ENCODE results near the gene NEK10. TPM values are rescaled to one million over a fixed set of nuclear protein-coding genes. Genes with fewer than 3 reads are reported as not detected.

Gene NEK10
- total RNA-seq, 1 experiment from 2014 or later: 1.2 TPM

DNA sequence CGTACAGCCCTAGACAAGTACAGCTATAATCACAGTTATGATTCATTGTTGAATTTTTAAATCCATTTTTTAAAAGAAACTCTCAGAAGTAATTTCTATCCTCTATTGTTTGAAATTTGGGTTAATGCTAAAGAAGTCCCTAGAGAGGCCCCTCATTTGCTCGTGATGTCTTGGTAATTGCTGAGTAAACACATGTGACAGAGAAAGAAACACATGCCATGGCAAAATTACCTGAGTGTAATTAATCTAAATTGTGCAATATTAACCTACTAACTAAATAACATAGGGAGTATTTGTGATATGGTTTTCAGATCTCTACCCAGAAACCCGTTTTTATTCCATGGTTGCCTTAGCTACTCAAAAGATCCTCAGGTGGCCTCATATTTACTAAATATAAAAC lies 10.8 kb downstream of the NEK10 start:
- intact Hi-C loops (cut with micrococcal nuclease): loop anchor here (5.0 kb wide), 1 partner anchor 319 kb away; no protein-coding TSS in a partner anchor
- ATAC-seq (no peak), DNase-seq (ENCODE audit: low read depth, low spot score) (no peak)
- Histone ChIP-seq H3K4me3 (replicated peaks in 1 of 2; ENCODE audit: low read depth in 1 of 2, low read length in 2 of 2) (no peak overlapping the region), H3K36me3 (ENCODE audit: control insufficient read depth in 1 of 2, insufficient read depth in 2 of 2, low read length in 2 of 2) (no peaks in the 10 kb centered on the region), H3K9ac (ENCODE audit: low read length) (no peak overlapping the region), H3K79me2 (ENCODE audit: insufficient read depth, low read length) (no peaks in the 10 kb centered on the region), H3K27me3 (ENCODE audit: insufficient read depth, low read length) (no peaks in the 10 kb centered on the region), H3K9me2 (ENCODE audit: insufficient read depth) (no peaks in the 10 kb centered on the region), H3K4me2 (ENCODE audit: low read length) (no peak overlapping the region), H3K4me1 (ENCODE audit: control insufficient read depth in 1 of 2, insufficient read depth in 2 of 2, low read length in 2 of 2) (peaks cover 7 to 9% of the 10 kb centered on the region in 2 experiments; a peak in 3 of 4 replicates), H3K9me3 (ENCODE audit: control insufficient read depth in 1 of 2, insufficient read depth in 1 of 2, low read depth in 1 of 2, low read length in 2 of 2) (no peaks in the 10 kb centered on the region), H2AFZ (ENCODE audit: low read depth, low read length, poor library complexity, severe bottlenecking) (peak overlapping the region; percentile 43), H4K20me1 (ENCODE audit: insufficient read depth) (no peaks in the 10 kb centered on the region), H3K27ac (ENCODE audit: low read depth, low read length) (no peak overlapping the region)
- no peak for TF ChIP-seq ATF3 (IDR thresholded peaks at IDR 0.05)
- no peak for TF ChIP-seq FOSL1 (IDR thresholded peaks at IDR 0.05; ENCODE audit: low read depth)
- TF ChIP-seq SRF (IDR thresholded peaks at IDR 0.05; ENCODE audit: low read depth): no peak
- no peak for TF ChIP-seq TCF7L2 (IDR thresholded peaks at IDR 0.05; ENCODE audit: borderline replicate concordance, extremely low read depth, insufficient read depth, insufficient read length)
- TF ChIP-seq RAD21 (IDR thresholded peaks at IDR 0.05; ENCODE audit: low read depth): no peak
- TF ChIP-seq, protein P1, sequence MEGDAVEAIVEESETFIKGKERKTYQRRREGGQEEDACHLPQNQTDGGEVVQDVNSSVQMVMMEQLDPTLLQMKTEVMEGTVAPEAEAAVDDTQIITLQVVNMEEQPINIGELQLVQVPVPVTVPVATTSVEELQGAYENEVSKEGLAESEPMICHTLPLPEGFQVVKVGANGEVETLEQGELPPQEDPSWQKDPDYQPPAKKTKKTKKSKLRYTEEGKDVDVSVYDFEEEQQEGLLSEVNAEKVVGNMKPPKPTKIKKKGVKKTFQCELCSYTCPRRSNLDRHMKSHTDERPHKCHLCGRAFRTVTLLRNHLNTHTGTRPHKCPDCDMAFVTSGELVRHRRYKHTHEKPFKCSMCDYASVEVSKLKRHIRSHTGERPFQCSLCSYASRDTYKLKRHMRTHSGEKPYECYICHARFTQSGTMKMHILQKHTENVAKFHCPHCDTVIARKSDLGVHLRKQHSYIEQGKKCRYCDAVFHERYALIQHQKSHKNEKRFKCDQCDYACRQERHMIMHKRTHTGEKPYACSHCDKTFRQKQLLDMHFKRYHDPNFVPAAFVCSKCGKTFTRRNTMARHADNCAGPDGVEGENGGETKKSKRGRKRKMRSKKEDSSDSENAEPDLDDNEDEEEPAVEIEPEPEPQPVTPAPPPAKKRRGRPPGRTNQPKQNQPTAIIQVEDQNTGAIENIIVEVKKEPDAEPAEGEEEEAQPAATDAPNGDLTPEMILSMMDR (IDR thresholded peaks at IDR 0.05 in 2 of 3, conservative IDR thresholded peaks at IDR 0.05 in 1 of 3; ENCODE audit: borderline replicate concordance in 1 of 3, insufficient read depth in 1 of 3, low read depth in 2 of 3, low read length in 2 of 3): no peak
- TF ChIP-seq POLR2A (IDR thresholded peaks at IDR 0.05; ENCODE audit: borderline replicate concordance, extremely low read depth, insufficient read depth, insufficient read length): no peak
- ChIA-PET CTCF (interaction anchor here (0.6 to 1.0 kb wide), 10 partner anchors 9 to 323 kb away, joined by 3 to 7 read pairs (median 3); no protein-coding TSS in a partner anchor), RAD21 (ENCODE audit: low non-redundant PET in 1 of 2, low total read pairs in 2 of 2, uncharacterized antibody in 2 of 2, unreplicated experiment in 2 of 2) (interaction anchor here in 1 of 2 experiments (1.0 kb wide), 1 partner anchor 96 kb away, joined by 3 read pairs; no protein-coding TSS in a partner anchor), POLR2A (no interaction called here)
- no TSS peak for BruUV-seq (replicated peaks)
